Eye (tissue), 1 donor: Measurements from ENCODE around the gene SFR1.
"Not testable (repeated sequence)": the region's sequence is repeated elsewhere in the genome, so short reads cannot be mapped to it uniquely, and the experiment has no call there.

Experiments used
- DNase-seq: peaks from one replicate; pipeline ENCODE4 v3.0.0-alpha.2; 2015

The SFR1 gene

DNA sequence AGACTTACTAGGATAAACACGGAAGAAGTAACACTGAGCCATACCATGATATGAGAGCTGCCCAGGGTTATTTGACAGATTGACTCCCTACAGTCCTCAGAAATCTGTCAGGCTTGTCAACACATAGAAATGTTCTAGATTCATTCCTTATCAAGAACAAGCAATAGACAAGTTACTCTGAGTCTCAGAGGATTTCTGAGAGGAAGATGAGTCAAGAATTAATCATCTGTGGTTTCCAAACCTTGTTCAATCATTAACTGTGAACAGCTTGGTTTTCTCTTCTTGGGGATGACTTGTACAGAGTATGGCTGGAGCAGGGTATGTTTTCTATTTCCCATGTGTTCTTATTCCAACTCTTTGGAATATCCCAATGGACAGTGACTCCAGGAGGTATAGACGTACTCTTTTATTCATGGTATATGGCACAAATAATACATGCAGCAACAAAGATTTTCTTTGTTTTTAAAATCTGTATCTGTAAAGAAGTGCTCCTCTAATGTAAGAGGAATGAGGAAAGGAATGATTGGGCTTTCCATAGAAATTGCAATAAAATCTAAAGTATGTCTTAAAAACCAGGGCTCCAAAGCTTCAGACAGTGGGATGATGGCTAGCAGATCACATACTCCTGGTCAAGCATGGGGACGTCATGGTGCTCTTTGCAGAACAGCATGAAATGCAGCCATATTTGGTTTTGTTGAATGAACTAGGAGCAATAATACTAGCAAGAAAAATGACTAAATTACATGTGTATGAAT lies 11.9 kb upstream of the SFR1 start:
- no peak for DNase-seq

DNA sequence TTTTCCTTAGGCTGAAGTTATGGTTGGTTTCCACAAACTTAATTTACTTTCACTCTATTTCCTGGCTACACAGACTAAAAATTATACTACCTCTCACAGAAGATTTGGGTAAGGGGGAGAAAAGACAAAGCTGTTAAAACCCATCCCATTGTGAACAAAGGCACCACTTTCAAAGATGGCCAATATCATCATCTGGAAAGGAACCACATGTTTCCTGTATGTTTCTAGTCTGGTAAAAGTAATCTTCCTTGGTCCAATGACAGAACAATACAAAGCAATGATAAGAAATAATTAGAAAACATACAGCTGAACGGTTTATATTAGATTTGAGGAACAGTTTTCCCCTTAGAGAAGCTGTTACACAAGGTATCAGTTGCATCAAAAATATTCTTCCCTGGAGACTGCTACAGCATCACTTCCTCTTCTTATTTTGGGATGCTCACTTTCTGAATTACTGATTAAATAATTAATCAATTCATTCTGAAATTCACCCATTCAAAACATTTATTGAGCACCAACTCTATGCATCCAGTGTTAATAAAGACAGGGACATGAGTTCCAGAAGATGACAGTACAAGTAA lies 8.5 kb upstream of the SFR1 start:
- no peak for DNase-seq

DNA sequence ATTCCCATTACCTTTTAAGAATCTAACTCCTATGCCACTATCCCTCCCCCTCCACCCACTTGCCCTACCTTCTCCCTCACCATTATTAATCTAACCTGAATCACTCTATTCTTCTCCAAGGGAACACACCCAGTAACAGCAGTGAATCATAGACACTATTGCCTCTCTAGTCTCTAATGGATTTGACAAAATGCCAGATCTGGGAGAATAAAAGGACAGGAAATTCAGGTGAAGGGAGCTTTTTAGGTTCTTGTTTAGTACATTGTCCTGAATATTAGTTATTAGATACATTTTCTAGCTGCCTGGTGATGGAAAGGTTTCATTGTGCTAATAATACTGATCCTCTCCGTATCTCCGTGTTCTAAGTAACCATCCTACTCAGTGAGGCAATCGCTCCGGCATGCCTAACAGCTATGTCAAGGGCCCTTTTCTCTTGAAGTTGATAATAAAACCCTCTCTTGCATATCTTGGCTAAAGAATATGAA lies 4.1 kb upstream of the SFR1 start:
- no peak for DNase-seq

DNA sequence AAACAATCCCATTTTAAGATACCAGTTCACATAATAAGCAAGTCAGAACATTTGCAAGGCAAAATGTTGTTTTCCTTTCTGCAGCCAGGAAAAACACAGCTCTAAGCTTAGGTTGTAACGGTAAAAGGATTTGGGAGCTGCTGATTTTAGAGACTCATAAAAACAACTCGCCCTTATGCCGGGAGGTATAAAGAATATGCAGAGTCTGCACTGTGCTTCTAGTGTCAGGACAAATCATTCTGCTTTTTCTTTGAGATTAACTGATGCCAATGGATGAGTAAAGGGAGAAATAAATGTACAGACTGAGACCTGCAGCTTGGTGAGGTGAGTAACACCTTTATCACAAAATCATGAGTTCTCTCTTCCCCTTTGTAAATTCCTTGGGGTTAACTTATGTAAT lies 2.0 kb upstream of the SFR1 start:
- peak; percentile 48 for DNase-seq

DNA sequence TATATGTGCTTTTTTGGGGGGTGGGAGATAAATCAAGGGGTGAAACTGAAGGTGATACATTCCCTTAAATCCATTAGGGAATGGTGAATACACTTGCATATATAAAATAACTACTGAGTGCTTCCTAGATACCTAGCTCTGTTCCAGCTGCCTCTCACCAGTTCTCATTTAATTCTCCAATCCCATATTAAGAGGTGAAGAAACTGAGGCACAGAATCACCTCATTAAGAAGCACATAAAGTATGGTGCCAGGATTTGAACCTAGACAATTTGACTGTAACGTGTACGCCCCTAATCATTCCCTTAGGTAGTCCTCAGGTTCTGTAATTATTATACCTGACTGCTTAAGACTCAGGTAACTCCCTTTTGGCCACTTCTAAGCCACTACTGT lies 1.5 kb upstream of the SFR1 start:
- DNase-seq = no peak

DNA sequence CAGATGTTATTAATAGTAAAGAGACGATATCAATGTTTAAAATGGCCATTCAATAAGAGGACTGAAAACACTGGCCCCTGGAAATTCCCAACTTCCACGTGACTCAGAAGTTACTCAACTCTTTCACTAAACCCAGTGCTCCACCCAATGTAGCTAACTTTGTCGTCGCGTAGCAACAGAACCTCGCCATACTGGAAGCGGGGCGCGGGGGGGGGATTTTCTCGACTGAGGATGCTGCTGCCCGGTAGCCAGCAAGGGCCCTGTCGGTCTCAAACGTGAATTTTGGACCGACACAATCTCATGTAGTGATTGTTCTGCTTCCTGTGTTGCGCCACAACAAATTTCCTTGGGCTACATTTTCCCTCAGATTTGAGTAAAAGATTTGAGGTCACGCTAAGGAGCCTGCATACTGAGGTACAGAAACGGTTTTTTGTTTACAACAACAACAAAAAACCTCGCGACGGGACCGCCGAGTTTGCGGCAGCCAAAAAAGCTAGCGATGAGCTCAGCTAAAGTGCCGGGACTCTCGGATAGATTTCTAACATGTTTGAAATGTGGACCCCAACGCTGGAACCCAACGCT lies 977 bp upstream of the SFR1 start:
- DNase-seq = peak; percentile 95

DNA sequence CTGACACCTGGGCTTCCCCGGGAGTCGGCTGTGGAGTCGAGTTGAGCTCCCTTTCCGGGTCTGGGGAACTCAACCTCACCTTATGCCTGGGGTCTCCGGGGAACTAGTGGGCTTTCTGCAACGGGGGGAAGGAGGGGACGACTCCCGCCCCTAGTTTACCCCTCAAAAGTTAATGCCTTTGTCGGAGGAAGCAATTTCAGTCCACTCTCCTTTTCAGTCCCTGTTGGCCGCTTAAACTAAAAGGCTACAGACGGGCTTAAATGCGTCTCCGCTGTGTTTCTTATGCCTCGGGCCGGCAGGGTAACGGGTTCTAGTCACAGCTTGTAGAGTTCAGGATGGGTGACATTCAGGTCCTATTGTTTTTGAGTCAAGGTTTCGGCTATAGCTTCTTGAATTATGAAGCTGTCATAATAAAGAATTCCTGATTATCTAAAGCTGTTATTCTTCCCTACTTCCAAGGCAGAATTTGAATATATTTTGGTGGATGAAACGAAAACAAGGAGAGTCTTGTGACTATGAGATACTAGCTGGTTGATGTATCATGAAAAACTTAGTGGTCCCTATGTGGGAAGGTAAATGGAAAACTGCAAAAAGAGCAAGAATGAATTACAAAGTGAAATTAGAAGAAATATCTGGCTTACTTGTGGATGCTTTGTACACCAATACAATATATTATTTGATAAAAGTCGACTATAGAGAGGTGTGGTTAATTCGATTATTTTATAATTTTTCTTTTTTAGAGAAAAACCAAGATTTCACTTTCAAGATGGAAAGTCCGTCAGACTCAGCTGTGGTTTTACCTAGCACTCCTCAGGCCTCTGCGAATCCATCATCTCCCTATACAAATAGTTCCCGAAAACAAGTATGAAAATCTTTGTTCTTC lies 495 bp downstream of the SFR1 start:
- no peak for DNase-seq

DNA sequence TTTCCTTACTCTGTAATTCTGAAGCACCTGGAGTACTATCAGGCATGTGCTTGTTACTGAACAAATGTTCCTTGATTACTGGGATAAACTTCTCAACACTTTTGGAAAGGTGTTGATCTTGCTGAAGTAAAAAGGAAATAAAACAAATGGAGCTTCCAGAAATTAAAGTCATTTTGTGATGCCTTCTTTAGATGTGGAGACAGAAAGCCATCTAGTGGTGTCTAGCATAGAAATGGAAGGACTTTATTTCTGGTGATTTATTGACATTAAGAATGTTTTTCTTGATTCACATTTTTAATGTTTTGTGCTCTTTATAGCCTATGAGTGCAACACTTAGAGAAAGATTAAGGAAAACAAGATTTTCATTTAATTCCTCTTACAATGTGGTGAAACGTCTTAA lies 1.4 kb downstream of the SFR1 start:
- peak; percentile 35 for DNase-seq

DNA sequence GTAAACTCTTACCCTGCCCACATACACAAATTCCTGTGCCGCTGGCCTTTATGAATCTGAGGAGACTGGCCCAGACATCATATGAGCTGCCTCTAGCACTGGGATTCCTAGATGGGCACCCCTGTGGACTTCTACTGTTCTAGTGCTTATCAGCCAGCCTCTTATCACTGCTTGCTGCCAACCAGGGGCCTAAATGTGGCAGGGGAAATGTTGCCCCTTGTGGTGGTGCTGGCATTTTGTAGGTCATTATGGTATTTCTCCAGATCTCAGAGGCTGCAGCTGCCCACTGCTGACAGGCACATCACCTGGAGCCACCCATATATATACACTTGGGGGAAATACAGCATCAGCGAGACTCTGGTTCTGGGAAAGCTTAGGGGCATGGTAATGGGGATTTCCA lies 5.4 kb downstream of the SFR1 start:
- peak; percentile 21 for DNase-seq

DNA sequence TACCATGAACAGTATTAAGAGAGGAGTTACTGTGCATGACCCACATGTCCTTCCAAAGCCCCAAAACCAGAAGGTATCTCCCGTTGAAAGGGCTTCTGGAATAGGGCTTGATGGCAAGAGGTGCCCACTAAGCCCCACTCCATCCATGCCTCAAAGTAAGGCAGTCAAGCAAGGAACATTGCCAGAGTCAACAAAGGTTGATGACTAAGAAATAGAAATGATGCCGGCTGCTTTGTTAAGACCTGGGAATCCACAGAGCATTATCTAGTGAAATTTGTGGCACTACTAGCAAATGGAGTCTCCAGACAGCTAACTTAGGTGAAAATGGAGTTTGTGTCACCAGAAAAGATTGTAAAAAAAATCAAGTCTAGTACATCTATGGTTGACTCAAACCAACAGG lies 6.2 kb downstream of the SFR1 start:
- DNase-seq = no peak

DNA sequence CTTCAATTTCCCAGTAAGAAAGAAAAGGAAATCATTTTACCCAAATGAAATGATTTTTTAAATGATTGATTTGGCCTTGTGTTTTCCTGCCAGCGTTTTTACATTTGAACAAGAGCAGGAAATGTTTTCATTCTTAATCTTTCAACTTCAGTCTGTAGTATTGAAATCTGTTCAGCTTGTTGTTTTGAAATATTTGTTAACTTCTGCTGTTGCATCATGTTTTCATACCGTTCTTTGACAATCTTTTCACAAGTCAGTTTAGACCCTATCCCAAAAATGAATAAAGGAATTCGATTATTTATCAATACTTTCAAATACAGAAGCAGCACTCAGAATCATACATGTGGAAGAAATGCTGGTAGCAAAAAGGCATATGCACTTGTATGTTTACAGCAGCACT lies 8.1 kb downstream of the SFR1 start:
- no peak for DNase-seq

DNA sequence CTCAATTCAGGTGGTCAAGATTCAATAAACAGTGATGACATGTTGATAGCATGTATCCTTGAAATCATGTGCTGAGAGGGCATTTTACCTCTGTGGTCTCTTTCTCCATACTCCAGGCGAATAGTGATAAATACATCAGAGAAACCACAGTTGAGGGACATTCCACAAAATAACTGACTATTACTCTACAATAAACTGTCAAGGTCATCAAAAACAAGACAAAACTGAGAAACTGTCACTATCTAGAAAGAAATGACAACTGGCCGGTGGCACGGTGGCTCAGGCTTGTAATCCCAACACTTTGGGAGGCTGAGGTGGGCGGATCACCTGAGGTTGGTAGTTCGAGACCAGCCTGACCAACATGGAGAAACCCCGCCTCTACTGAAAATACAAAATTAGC lies 16.2 kb downstream of the SFR1 start:
- no peak for DNase-seq

DNA sequence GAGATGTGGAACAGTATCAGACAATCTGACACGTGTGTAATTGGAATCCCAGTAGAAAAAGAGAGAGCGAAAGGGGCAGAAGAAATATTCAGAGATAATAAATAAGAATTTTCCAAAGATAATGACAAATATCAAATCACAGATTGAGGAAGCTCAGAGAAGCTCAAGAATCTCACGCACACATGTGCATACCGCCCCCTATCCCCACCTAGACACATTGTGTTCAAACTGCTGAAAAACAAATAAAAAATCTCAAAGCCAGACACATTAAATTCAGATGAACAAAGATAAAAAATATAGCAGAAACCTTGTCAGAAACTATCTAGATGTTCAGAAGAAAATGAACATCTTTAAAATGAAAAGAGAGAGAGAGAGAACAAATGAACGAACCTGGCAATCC lies 17.2 kb downstream of the SFR1 start:
- DNase-seq = no peak

DNA sequence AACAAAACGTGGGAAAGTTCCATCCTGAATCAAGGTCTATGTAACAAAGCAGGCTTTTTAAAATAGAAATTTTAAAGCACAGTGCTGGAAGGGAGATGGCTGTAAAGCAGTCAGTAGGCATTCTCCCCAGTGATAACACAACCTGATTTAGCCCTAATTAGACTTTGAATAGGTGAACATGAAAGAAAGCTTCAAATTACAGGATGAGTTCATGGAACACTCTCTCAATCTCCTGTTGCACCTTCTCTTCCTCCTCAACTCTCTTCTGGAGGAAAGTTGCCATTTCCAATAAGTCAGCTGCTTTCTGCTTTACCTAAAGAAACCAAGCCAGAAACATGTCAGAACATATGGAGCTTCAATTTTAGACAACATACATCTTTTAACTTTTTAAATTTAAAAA lies 20.1 kb downstream of the SFR1 start:
- no peak for DNase-seq

DNA sequence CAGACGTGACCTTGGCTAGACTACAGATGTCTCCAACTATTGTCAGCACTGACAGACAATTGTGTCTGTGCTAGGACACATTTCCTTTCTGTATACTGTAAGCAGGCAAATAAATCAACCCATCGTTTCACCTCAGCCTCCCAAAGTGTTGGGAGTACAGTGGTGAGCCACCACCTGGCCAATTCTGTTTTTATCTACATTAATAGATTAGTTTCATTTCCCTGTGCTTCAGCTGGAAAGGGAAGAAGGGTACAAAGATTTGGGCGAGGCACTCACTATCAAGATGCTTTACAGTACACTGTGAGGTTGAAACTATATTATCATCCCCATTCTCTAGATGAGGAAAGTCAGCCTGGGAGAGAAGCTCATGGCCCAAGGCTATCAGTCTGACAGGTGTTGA lies 21.9 kb downstream of the SFR1 start:
- no peak for DNase-seq

DNA sequence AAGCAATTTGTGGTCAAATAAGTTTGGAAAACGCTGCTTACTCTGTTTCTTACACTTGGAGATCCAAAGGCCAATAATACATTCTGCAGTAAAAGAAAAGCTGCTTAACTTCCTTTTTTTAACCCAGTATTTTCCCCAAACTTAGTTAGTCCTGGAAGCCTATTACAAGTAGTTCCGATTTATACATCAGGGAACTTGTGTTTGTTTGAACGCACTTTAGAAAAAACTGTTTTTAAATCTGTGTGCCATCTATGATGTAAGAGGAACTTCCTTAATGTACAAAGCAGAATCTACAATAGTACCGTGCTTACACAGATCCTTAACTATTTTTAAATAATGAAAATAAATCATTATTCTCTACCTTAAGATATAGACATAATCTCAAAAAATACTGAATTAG lies 23.0 kb downstream of the SFR1 start:
- DNase-seq = no peak

DNA sequence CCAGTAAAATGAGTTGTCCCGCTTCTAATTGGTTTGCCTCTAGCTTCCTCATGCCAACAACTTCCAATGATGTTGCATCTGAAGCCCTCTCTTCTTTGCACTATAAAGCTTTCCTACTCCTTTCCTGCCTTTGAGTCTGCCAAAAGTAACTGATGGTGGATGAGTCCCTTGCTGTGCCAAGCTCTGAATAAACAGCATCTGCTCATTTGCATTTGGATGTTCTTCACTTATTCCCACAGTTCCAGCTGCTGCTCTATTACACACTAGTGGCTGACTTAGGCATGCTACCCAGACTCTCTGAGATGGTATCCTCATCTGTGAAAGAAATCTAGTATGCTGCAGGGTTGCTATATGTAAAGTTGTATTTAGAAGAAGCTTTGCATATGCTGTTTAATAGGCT lies 24.9 kb downstream of the SFR1 start:
- no peak for DNase-seq

DNA sequence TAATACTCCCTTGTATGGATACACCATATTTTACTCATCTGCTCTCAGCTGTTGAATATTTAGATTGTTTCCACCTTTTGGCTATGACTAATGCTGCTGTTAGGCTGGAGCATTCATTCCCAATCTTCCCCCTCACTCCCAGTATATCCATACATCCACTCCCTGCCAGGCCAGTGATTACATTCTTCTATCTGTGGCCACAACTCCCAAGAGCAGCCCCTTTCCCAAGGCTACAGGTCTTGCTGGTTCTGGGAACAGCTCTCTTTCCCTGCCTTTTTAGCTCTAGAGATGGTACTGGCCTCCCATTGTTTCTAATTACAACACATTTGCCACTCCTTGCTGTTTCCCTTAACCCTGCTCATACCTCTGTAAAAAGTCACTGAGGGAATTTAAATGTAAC lies 28.2 kb downstream of the SFR1 start:
- DNase-seq = no peak

DNA sequence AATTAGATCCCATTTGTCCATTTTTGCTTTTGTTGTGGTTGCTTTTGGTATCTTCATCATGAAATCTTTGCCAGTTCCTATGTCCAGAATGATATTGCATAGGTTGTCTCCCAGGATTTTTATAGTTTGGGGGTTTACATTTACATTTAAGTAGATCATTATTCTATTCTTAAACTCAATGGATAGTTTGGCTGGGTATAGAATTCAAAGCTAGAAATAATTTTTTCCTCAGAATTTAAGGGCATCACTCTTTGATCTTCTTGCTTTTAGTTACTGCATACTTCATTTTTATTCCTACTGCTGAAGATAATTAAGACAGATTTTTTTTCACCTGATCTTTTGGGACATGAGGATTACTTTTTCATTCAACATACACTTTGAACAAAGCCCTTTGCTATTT lies 29.8 kb downstream of the SFR1 start:
- DNase-seq = no peak

DNA sequence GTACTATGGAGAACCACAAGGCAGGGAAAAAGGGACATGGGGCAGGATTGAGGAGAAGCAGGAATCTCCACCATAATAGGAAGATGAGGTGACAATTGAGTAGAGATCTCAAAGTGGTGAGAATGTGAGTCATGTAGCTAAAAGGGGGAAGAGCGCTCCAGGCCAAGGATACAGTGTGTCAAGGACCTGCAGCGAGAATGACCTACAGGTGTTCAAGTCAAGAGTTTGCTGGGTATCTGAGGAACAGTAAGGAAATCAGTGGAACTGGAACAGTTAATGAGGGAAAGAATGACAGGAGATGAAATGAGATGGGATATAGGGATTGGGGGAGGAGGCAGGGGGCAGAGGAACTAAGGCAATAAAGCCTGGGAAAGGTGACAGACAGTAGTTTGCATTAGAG lies 33.6 kb downstream of the SFR1 start:
- no peak for DNase-seq

DNA sequence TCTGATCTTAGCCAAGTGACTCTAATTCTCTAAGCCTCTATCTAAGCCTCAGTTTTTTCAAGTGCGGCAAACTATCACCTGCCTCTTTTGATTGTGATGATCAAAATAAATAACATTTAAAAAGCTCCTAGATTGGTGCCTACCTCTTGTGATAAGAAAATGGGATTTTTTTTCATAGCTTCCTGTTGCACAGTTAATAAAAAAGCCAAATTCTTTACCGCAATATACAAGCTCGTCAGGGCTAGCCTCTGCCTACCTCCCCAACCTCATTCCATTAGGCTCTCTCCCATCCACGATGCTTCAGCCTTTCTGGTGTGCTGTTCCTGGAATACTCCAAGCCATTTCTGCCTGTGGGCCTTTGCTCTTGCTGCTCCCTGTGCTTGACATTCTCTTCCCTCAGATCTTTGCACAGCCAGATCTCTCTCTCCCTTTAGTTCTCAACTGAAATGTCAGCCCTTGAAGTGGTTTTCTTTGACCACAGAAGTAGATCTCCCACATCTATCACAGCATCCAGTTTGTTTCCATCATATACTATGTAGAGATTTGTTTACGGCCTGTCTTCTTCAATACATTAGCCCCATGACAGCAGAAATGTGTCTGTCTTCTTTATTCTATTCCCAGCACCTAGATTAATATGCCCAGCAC lies 48.8 kb downstream of the SFR1 start:
- no peak for DNase-seq

DNA sequence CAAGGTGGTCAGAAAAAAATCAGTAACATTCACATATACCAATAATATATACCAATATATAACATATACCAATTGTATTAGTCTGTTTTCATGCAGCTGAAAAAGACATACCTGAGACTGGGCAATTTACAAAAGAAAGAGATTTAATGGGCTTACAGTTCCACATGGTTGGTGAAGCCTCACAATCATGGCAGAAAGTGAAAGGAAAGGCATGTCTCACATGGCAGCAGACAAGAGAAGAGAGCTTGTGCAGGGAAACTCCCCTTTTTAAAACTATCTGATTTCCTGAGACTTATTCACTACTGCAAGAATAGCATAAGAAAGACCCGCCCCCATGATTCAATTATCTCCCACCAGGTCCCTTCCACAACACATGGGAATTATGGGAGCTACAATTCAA lies 52.2 kb downstream of the SFR1 start:
- not testable (repeated sequence) for DNase-seq
